Measurements from ENCODE around the gene LRRC61. TPM values are rescaled to one million over a fixed set of nuclear protein-coding genes. Genes with fewer than 3 reads are reported as not detected.

LRRC61 gene
- total and polyA plus RNA-seq, 3 donors from 2014 or later: 16.7 to 35.4 (median 18.4) TPM

GRCh38 chr7:150343225-150343624, 20.1 kb downstream of the LRRC61 start:
- no peak overlapping the region for H3K27ac ChIP-seq
- WGBS, 2 donors: 86 to 93% methylated on average over 2 of the region's 2 CpGs

DNA sequence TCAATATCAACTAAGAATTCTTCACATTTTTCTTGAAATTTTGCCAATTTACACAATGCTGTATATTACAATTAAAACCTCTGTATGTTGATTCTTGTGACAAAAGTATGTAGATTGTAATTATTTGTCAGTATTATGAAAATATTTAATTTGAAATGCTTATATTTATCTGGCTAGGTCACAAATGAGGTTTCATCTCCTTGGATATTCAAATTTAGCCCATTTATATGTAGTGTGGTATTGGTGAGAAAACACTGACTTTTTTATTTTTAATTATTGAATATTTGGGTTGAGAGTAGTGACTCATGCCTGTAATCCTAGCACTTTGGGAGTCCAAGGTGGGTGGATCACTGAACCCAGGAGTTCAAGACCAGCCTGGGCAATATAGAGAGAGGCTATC, 21.1 kb downstream of the LRRC61 start:
- H3K27me3 ChIP-seq: no peaks in the 10 kb centered on the region
- no peaks in the 10 kb centered on the region for H3K9me3 ChIP-seq
- TF ChIP-seq CTCF (IDR thresholded peaks at IDR 0.05) (no peak), POLR2A (IDR thresholded peaks at IDR 0.05) (no peak)
- no peak overlapping the region for H3K27ac ChIP-seq
- H3K4me3 ChIP-seq: no peak overlapping the region
- peaks cover 21% of the 10 kb centered on the region for H3K4me1 ChIP-seq
- DNase-seq: no peak
- intact Hi-C loops (cut with DNase I; ENCODE audit: low total_unique reads): no loop called here
- H3K36me3 ChIP-seq (ENCODE audit: low read depth, missing control alignments): no peaks in the 10 kb centered on the region

More at GRCh38 chr7:150343225-150343624, 20.1 kb downstream of the LRRC61 start:
- no peak for DNase-seq
- intact Hi-C loops (cut with DNase I; ENCODE audit: low total_unique reads): no loop called here
- no peaks in the 10 kb centered on the region for H3K36me3 ChIP-seq (ENCODE audit: low read depth, missing control alignments)
- H3K4me3 ChIP-seq: no peak overlapping the region
- peaks cover 21% of the 10 kb centered on the region for H3K4me1 ChIP-seq
- no peaks in the 10 kb centered on the region for H3K27me3 ChIP-seq
- TF ChIP-seq CTCF (IDR thresholded peaks at IDR 0.05): no peak
- no peak for TF ChIP-seq POLR2A (IDR thresholded peaks at IDR 0.05)
- H3K9me3 ChIP-seq: no peaks in the 10 kb centered on the region

GRCh38 chr7:150345012-150345411, 21.9 kb downstream of the LRRC61 start:
- H3K4me3 ChIP-seq: no peak overlapping the region
- no peaks in the 10 kb centered on the region for H3K36me3 ChIP-seq (ENCODE audit: low read depth, missing control alignments)
- H3K9me3 ChIP-seq: no peaks in the 10 kb centered on the region
- no peak for DNase-seq
- intact Hi-C loops (cut with DNase I; ENCODE audit: low total_unique reads): no loop called here
- WGBS, 2 donors: 74% methylated on average over 1 of the region's 1 CpG
- H3K27ac ChIP-seq: no peak overlapping the region
- no peak for TF ChIP-seq CTCF (IDR thresholded peaks at IDR 0.05)
- no peak for TF ChIP-seq POLR2A (IDR thresholded peaks at IDR 0.05)
- peaks cover 16% of the 10 kb centered on the region for H3K4me1 ChIP-seq
- no peaks in the 10 kb centered on the region for H3K27me3 ChIP-seq

GRCh38 chr7:150346922-150347321, 23.8 kb downstream of the LRRC61 start:
- intact Hi-C loops (cut with DNase I; ENCODE audit: low total_unique reads): no loop called here
- no peak for DNase-seq
- no peaks in the 10 kb centered on the region for H3K27me3 ChIP-seq
- H3K4me1 ChIP-seq: no peaks in the 10 kb centered on the region
- no peak for TF ChIP-seq POLR2A (IDR thresholded peaks at IDR 0.05)
- TF ChIP-seq CTCF (IDR thresholded peaks at IDR 0.05): no peak
- 86 to 95% methylated on average over 5 of the region's 5 CpGs for WGBS, 2 donors
- no peaks in the 10 kb centered on the region for H3K9me3 ChIP-seq
- H3K4me3 ChIP-seq: no peak overlapping the region
- H3K36me3 ChIP-seq (ENCODE audit: low read depth, missing control alignments): no peaks in the 10 kb centered on the region
- H3K27ac ChIP-seq: no peak overlapping the region

GRCh38 chr7:150351587-150352194, 28.5 kb downstream of the LRRC61 start:
- H3K36me3 ChIP-seq (ENCODE audit: low read depth, missing control alignments): no peaks in the 10 kb centered on the region
- WGBS, 2 donors: 64 to 70% methylated on average over 8 of the region's 8 CpGs

More at GRCh38 chr7:150351587-150352194, 28.5 kb downstream of the LRRC61 start:
- Histone ChIP-seq H3K27me3 (no peaks in the 10 kb centered on the region), H3K4me3 (no peak overlapping the region), H3K9me3 (no peaks in the 10 kb centered on the region), H3K27ac (no peak overlapping the region), H3K4me1 (no peaks in the 10 kb centered on the region)
- intact Hi-C loops (cut with DNase I; ENCODE audit: low total_unique reads): no loop called here
- TF ChIP-seq POLR2A (IDR thresholded peaks at IDR 0.05): no peak
- TF ChIP-seq CTCF (IDR thresholded peaks at IDR 0.05): no peak
- DNase-seq: no peak
